ENCODE data around the gene PFDN4. TPM values are rescaled to one million over a fixed set of nuclear protein-coding genes. Genes with fewer than 3 reads are reported as not detected.

The PFDN4 gene
- total and polyA plus RNA-seq, 2 of the 13 experiments (the other 11 are each of a cell fraction or from before 2014, with no cell fraction given) = 59.8 to 227 TPM

DNA sequence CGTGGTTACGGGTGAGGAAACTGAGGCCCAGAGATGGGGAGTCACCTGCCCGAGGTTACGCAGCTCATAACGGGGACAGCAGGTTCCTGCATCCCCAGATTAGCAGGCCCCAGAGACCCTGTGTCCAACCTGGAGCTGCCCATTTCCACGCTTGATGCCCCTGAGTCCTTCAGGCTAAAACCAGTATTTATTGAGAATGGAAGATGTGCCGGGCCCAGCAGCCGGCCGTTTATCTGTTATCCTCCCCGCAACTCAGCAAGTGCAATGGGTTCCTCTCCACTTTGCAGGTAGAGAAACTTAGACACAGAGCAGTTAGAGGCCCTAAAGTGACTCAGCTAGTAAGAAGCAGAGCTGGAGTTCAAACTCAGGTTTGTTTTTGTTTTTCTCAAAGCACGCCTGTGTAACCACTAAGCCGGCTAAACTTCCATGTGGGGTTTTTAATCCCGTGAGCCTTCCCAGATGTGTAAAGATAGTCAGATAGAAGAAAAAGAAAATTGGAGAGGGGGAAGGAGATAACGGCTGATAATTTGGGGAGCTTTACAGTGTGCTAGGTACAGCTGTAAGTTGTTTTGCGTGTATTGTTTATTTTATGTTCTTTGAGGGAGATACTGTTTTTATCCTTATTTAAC, 775 bp downstream of the PFDN4 start (continued):
- TF ChIP-seq, protein P1, sequence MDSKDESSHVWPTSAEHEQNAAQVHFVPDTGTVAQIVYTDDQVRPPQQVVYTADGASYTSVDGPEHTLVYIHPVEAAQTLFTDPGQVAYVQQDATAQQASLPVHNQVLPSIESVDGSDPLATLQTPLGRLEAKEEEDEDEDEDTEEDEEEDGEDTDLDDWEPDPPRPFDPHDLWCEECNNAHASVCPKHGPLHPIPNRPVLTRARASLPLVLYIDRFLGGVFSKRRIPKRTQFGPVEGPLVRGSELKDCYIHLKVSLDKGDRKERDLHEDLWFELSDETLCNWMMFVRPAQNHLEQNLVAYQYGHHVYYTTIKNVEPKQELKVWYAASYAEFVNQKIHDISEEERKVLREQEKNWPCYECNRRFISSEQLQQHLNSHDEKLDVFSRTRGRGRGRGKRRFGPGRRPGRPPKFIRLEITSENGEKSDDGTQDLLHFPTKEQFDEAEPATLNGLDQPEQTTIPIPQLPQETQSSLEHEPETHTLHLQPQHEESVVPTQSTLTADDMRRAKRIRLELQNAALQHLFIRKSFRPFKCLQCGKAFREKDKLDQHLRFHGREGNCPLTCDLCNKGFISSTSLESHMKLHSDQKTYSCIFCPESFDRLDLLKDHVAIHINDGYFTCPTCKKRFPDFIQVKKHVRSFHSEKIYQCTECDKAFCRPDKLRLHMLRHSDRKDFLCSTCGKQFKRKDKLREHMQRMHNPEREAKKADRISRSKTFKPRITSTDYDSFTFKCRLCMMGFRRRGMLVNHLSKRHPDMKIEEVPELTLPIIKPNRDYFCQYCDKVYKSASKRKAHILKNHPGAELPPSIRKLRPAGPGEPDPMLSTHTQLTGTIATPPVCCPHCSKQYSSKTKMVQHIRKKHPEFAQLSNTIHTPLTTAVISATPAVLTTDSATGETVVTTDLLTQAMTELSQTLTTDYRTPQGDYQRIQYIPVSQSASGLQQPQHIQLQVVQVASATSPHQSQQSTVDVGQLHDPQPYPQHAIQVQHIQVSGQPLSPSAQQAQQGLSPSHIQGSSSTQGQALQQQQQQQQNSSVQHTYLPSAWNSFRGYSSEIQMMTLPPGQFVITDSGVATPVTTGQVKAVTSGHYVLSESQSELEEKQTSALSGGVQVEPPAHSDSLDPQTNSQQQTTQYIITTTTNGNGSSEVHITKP (CRISPR knock-in tag; IDR thresholded peaks at IDR 0.05; ENCODE audit: low read depth) = 0 out of 2 replicates have a peak, but pooled peaks have one; percentile 4
- TF ChIP-seq, protein P2, sequence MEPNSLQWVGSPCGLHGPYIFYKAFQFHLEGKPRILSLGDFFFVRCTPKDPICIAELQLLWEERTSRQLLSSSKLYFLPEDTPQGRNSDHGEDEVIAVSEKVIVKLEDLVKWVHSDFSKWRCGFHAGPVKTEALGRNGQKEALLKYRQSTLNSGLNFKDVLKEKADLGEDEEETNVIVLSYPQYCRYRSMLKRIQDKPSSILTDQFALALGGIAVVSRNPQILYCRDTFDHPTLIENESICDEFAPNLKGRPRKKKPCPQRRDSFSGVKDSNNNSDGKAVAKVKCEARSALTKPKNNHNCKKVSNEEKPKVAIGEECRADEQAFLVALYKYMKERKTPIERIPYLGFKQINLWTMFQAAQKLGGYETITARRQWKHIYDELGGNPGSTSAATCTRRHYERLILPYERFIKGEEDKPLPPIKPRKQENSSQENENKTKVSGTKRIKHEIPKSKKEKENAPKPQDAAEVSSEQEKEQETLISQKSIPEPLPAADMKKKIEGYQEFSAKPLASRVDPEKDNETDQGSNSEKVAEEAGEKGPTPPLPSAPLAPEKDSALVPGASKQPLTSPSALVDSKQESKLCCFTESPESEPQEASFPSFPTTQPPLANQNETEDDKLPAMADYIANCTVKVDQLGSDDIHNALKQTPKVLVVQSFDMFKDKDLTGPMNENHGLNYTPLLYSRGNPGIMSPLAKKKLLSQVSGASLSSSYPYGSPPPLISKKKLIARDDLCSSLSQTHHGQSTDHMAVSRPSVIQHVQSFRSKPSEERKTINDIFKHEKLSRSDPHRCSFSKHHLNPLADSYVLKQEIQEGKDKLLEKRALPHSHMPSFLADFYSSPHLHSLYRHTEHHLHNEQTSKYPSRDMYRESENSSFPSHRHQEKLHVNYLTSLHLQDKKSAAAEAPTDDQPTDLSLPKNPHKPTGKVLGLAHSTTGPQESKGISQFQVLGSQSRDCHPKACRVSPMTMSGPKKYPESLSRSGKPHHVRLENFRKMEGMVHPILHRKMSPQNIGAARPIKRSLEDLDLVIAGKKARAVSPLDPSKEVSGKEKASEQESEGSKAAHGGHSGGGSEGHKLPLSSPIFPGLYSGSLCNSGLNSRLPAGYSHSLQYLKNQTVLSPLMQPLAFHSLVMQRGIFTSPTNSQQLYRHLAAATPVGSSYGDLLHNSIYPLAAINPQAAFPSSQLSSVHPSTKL (CRISPR knock-in tag; IDR thresholded peaks at IDR 0.05) = no peak; the same call in 1 of the 2 replicates
- TF ChIP-seq FOXK2 (IDR thresholded peaks at IDR 0.05) = no peak
- TF ChIP-seq, protein P3, sequence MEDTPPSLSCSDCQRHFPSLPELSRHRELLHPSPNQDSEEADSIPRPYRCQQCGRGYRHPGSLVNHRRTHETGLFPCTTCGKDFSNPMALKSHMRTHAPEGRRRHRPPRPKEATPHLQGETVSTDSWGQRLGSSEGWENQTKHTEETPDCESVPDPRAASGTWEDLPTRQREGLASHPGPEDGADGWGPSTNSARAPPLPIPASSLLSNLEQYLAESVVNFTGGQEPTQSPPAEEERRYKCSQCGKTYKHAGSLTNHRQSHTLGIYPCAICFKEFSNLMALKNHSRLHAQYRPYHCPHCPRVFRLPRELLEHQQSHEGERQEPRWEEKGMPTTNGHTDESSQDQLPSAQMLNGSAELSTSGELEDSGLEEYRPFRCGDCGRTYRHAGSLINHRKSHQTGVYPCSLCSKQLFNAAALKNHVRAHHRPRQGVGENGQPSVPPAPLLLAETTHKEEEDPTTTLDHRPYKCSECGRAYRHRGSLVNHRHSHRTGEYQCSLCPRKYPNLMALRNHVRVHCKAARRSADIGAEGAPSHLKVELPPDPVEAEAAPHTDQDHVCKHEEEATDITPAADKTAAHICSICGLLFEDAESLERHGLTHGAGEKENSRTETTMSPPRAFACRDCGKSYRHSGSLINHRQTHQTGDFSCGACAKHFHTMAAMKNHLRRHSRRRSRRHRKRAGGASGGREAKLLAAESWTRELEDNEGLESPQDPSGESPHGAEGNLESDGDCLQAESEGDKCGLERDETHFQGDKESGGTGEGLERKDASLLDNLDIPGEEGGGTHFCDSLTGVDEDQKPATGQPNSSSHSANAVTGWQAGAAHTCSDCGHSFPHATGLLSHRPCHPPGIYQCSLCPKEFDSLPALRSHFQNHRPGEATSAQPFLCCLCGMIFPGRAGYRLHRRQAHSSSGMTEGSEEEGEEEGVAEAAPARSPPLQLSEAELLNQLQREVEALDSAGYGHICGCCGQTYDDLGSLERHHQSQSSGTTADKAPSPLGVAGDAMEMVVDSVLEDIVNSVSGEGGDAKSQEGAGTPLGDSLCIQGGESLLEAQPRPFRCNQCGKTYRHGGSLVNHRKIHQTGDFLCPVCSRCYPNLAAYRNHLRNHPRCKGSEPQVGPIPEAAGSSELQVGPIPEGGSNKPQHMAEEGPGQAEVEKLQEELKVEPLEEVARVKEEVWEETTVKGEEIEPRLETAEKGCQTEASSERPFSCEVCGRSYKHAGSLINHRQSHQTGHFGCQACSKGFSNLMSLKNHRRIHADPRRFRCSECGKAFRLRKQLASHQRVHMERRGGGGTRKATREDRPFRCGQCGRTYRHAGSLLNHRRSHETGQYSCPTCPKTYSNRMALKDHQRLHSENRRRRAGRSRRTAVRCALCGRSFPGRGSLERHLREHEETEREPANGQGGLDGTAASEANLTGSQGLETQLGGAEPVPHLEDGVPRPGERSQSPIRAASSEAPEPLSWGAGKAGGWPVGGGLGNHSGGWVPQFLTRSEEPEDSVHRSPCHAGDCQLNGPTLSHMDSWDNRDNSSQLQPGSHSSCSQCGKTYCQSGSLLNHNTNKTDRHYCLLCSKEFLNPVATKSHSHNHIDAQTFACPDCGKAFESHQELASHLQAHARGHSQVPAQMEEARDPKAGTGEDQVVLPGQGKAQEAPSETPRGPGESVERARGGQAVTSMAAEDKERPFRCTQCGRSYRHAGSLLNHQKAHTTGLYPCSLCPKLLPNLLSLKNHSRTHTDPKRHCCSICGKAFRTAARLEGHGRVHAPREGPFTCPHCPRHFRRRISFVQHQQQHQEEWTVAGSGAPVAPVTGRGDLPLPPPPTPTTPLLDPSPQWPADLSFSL (CRISPR knock-in tag; IDR thresholded peaks at IDR 0.05) = 0 out of 2 replicates have a peak, but pooled peaks have one; percentile 11
- TF ChIP-seq, protein P4, sequence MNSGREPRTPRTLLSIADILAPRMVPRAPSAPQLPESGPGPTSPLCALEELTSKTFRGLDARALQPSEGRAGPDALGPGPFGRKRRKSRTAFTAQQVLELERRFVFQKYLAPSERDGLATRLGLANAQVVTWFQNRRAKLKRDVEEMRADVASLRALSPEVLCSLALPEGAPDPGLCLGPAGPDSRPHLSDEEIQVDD (CRISPR knock-in tag; IDR thresholded peaks at IDR 0.05; ENCODE audit: borderline replicate concordance) = 0 out of 2 replicates have a peak, but pooled peaks have one; percentile 18
- TF ChIP-seq ZNF124 (CRISPR knock-in tag; IDR thresholded peaks at IDR 0.05) = peak; percentile 61; the same call in 1 of the 2 replicates
- 0 out of 2 replicates have a peak, but pooled peaks have one; percentile 44 for TF ChIP-seq SIX1 (CRISPR knock-in tag; IDR thresholded peaks at IDR 0.05; ENCODE audit: borderline replicate concordance)
- TF ChIP-seq, protein P5, sequence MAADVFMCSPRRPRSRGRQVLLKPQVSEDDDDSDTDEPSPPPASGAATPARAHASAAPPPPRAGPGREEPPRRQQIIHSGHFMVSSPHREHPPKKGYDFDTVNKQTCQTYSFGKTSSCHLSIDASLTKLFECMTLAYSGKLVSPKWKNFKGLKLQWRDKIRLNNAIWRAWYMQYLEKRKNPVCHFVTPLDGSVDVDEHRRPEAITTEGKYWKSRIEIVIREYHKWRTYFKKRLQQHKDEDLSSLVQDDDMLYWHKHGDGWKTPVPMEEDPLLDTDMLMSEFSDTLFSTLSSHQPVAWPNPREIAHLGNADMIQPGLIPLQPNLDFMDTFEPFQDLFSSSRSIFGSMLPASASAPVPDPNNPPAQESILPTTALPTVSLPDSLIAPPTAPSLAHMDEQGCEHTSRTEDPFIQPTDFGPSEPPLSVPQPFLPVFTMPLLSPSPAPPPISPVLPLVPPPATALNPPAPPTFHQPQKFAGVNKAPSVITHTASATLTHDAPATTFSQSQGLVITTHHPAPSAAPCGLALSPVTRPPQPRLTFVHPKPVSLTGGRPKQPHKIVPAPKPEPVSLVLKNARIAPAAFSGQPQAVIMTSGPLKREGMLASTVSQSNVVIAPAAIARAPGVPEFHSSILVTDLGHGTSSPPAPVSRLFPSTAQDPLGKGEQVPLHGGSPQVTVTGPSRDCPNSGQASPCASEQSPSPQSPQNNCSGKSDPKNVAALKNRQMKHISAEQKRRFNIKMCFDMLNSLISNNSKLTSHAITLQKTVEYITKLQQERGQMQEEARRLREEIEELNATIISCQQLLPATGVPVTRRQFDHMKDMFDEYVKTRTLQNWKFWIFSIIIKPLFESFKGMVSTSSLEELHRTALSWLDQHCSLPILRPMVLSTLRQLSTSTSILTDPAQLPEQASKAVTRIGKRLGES (CRISPR knock-in tag; IDR thresholded peaks at IDR 0.05; ENCODE audit: borderline replicate concordance) = peak; percentile 62; the same call in 1 of the 2 replicates
- TF ChIP-seq POLR2A (IDR thresholded peaks at IDR 0.05; ENCODE audit: insufficient read depth in 1 of 2, low read depth in 2 of 2, low read length in 2 of 2) = no peak
